Fibroblast of lung (primary cell): ENCODE measurements around the gene SDS. TPM values are rescaled to one million over a fixed set of nuclear protein-coding genes. Genes with fewer than 3 reads are reported as not detected.

ENCODE experiments used
- DNase-seq, 2 donors: peaks; one replicate each; pipeline versions ENCODE4 v3.0.0 to v3.0.0-alpha.2; 2010; ENCODE audit warnings: low read depth in 2 of 2
- H2AFZ ChIP-seq: 2 replicates; pipeline ENCODE4 v1.5.1; 2012; ENCODE audit warnings: low read length, control low read depth, inconsistent platforms
- H3K27ac ChIP-seq: 2 replicates; pipeline ENCODE4 v1.5.1; 2011; ENCODE audit warnings: low read length, control low read depth; ENCODE audit not compliant: insufficient read depth
- H3K27me3 ChIP-seq: 2 replicates; pipeline ENCODE4 v1.5.1; 2011; ENCODE audit warnings: mild to moderate bottlenecking, low read length; ENCODE audit not compliant: control insufficient read depth, insufficient read depth
- H3K36me3 ChIP-seq: 2 replicates; pipeline ENCODE4 v1.5.1; 2011; ENCODE audit warnings: low read length; ENCODE audit not compliant: control insufficient read depth, insufficient read depth
- H3K4me1 ChIP-seq: 2 replicates; pipeline ENCODE4 v1.5.1; 2011; ENCODE audit warnings: low read length; ENCODE audit not compliant: control insufficient read depth, insufficient read depth; ENCODE audit errors: extremely low read depth
- H3K4me2 ChIP-seq: 2 replicates; pipeline ENCODE4 v1.5.1; 2011; ENCODE audit warnings: low read length, control low read depth; ENCODE audit not compliant: insufficient read depth; ENCODE audit errors: extremely low read depth
- H3K4me3 ChIP-seq, 4 experiments: fragments of 200-600 bp in 1 of 4; sonication (generic) in 1 of 4; replicated peaks in 1 of 4; 2 replicates each; pipeline ENCODE4 v1.5.1; 2011 to 2016; ENCODE audit warnings: low read length in 4 of 4, low read depth in 3 of 4, mild to moderate bottlenecking in 3 of 4, control low read depth in 2 of 4, inconsistent platforms in 1 of 4, mixed read lengths in 1 of 4; ENCODE audit not compliant: insufficient read depth in 1 of 4; ENCODE audit errors: control extremely low read depth in 1 of 4
- H3K79me2 ChIP-seq: 2 replicates; pipeline ENCODE4 v1.5.1; 2012; ENCODE audit warnings: mild to moderate bottlenecking, low read length, inconsistent platforms; ENCODE audit not compliant: control insufficient read depth, insufficient read depth
- H3K9ac ChIP-seq: 2 replicates; pipeline ENCODE4 v1.5.1; 2011; ENCODE audit warnings: mild to moderate bottlenecking, low read length, control low read depth; ENCODE audit not compliant: insufficient read depth
- H3K9me3 ChIP-seq: 2 replicates; pipeline ENCODE4 v1.5.1; 2012; ENCODE audit warnings: low read depth, low read length; ENCODE audit not compliant: control insufficient read depth, insufficient read depth
- H4K20me1 ChIP-seq: 2 replicates; pipeline ENCODE4 v1.5.1; 2011; ENCODE audit warnings: low read length; ENCODE audit not compliant: control insufficient read depth, insufficient read depth; ENCODE audit errors: extremely low read depth
- CTCF ChIP-seq, 2 donors: IDR thresholded peaks in 1 of 2; conservative IDR thresholded peaks in 1 of 2; 1 replicate in 1 of 2; 2 replicates in 1 of 2; pipeline ENCODE4 v1.5.1; 2011 to 2012; ENCODE audit warnings: low read length in 2 of 2, control low read depth in 1 of 2, inconsistent platforms in 1 of 2, low read depth in 1 of 2, mild to moderate bottlenecking in 1 of 2
- EZH2 ChIP-seq: IDR thresholded peaks from 2 replicates; pipeline ENCODE4 v1.5.1; 2012; ENCODE audit warnings: low read length, control low read depth, mild to moderate bottlenecking; ENCODE audit errors: missing control alignments
- polyA plus RNA-seq, 2 donors: library from polyadenylated mRNA; depleted of rRNA in 1 of 2; stranded (reverse) in 1 of 2; unstranded in 1 of 2; fragments of >200 nt; gene quantifications; 2 replicates each; pipeline ENCODE4 v1.2.1, GENCODE V29; 2011 to 2012; ENCODE audit warnings: missing spikeins in 1 of 2
- total RNA-seq: library from RNA; depleted of rRNA; stranded (reverse); fragments of >200 nt; gene quantifications from 2 replicates; pipeline ENCODE4 v1.2.1, GENCODE V29; 2014

Gene SDS
- total and polyA plus RNA-seq, 2 donors (not counting 1 experiment from before 2014, with no cell fraction given), result not detected

- H3K4me1 ChIP-seq, result no peaks in the 10 kb centered on the region
- H3K27me3 ChIP-seq, result peaks cover 3% of the 10 kb centered on the region
- no peaks in the 10 kb centered on the region for H3K79me2 ChIP-seq
- no peak overlapping the region for H2AFZ ChIP-seq
- H3K9ac ChIP-seq, result no peak overlapping the region
- H3K4me2 ChIP-seq, result no peak overlapping the region
- H3K36me3 ChIP-seq, result no peaks in the 10 kb centered on the region
- no peak overlapping the region for H3K4me3 ChIP-seq
- no peak for DNase-seq
- TF ChIP-seq CTCF (conservative IDR thresholded peaks at IDR 0.05 in 1 of 2, IDR thresholded peaks at IDR 0.05 in 1 of 2; ENCODE audit: low read depth in 1 of 2, low read length in 2 of 2) (no peak), EZH2 (no peak)
- no peak overlapping the region for H3K27ac ChIP-seq
- H3K9me3 ChIP-seq, result no peaks in the 10 kb centered on the region
- H4K20me1 ChIP-seq, result no peaks in the 10 kb centered on the region
Observed at GRCh38 chr12:113400362-113400761, 3.3 kb downstream of the SDS start.

GRCh38 chr12:113399490-113399889 lies 4.2 kb downstream of the SDS start:
- H4K20me1 ChIP-seq, result no peaks in the 10 kb centered on the region
- H3K9ac ChIP-seq, result no peak overlapping the region
- H3K4me1 ChIP-seq, result no peaks in the 10 kb centered on the region
- DNase-seq, result no peak
- no peak overlapping the region for H3K4me2 ChIP-seq
- no peak overlapping the region for H3K27ac ChIP-seq
- H3K79me2 ChIP-seq, result no peaks in the 10 kb centered on the region
- H2AFZ ChIP-seq, result no peak overlapping the region
- no peaks in the 10 kb centered on the region for H3K36me3 ChIP-seq
- no peak for TF ChIP-seq CTCF (conservative IDR thresholded peaks at IDR 0.05 in 1 of 2, IDR thresholded peaks at IDR 0.05 in 1 of 2; ENCODE audit: low read depth in 1 of 2, low read length in 2 of 2)
- no peak for TF ChIP-seq EZH2
- H3K27me3 ChIP-seq, result peaks cover 3% of the 10 kb centered on the region
- H3K9me3 ChIP-seq, result no peaks in the 10 kb centered on the region
- no peak overlapping the region for H3K4me3 ChIP-seq

- Histone ChIP-seq H3K9me3 (no peaks in the 10 kb centered on the region), H4K20me1 (no peaks in the 10 kb centered on the region), H3K27ac (no peak overlapping the region), H3K79me2 (no peaks in the 10 kb centered on the region), H3K4me1 (no peaks in the 10 kb centered on the region), H2AFZ (no peak overlapping the region), H3K27me3 (peaks cover 3% of the 10 kb centered on the region), H3K4me2 (no peak overlapping the region), H3K36me3 (no peaks in the 10 kb centered on the region), H3K4me3 (no peak overlapping the region), H3K9ac (no peak overlapping the region)
- no peak for TF ChIP-seq EZH2
- TF ChIP-seq CTCF (conservative IDR thresholded peaks at IDR 0.05 in 1 of 2, IDR thresholded peaks at IDR 0.05 in 1 of 2; ENCODE audit: low read depth in 1 of 2, low read length in 2 of 2), result no peak
- DNase-seq, result no peak
Observed at GRCh38 chr12:113398346-113399290, 5.1 kb downstream of the SDS start.
